Cardiac fibroblast (primary cell): ENCODE results near the gene VAV2.

ENCODE experiments used
- DNase-seq, 2 donors: peaks; one replicate each; pipeline versions ENCODE4 v3.0.0 to v3.0.0-alpha.2; 2010; ENCODE audit warnings: low read depth in 2 of 2
- H3K4me3 ChIP-seq, 2 donors: replicated peaks in 1 of 2; 1 replicate in 1 of 2; 2 replicates in 1 of 2; pipeline ENCODE4 v1.5.1; 2011; ENCODE audit warnings: low read depth in 2 of 2, low read length in 2 of 2, mild to moderate bottlenecking in 2 of 2, moderate library complexity in 1 of 2
- TF ChIP-seq, protein P1 (sequence below): IDR thresholded peaks from one replicate; pipeline ENCODE4 v1.5.1; 2011; ENCODE audit warnings: low read depth, mild to moderate bottlenecking, low read length, inconsistent platforms

The VAV2 gene

GRCh38 chr9:133930682-133931485, 61.2 kb downstream of the VAV2 start:
- no peak overlapping the region for H3K4me3 ChIP-seq
- no peak for DNase-seq
- TF ChIP-seq, protein P1, sequence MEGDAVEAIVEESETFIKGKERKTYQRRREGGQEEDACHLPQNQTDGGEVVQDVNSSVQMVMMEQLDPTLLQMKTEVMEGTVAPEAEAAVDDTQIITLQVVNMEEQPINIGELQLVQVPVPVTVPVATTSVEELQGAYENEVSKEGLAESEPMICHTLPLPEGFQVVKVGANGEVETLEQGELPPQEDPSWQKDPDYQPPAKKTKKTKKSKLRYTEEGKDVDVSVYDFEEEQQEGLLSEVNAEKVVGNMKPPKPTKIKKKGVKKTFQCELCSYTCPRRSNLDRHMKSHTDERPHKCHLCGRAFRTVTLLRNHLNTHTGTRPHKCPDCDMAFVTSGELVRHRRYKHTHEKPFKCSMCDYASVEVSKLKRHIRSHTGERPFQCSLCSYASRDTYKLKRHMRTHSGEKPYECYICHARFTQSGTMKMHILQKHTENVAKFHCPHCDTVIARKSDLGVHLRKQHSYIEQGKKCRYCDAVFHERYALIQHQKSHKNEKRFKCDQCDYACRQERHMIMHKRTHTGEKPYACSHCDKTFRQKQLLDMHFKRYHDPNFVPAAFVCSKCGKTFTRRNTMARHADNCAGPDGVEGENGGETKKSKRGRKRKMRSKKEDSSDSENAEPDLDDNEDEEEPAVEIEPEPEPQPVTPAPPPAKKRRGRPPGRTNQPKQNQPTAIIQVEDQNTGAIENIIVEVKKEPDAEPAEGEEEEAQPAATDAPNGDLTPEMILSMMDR: no peak

GRCh38 chr9:133930046-133930681, 62.0 kb downstream of the VAV2 start:
- no peak overlapping the region for H3K4me3 ChIP-seq
- no peak for DNase-seq
- TF ChIP-seq, protein P1: no peak

DNA sequence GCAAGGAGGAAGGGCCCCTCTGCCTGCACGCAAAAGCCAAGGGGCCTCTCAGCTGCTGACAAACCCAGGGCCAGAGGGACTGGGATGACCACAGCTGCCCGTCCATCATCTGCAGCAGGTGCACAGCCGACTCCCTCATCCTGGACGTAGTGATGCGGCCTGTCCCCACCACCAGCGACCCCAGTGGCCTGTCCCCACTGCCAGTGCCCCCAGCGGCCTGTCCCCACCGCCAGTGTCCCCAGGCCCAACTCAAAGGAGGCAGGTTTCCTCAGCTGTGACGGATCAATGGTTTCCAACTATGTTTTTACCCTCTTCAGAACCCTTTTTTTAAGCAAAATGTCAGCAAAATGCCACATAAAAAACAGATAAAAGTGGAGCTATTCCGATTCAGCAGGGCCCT, 62.5 kb downstream of the VAV2 start:
- TF ChIP-seq, protein P1: no peak
- no peak for DNase-seq
- H3K4me3 ChIP-seq: no peak overlapping the region

- H3K4me3 ChIP-seq: no peak overlapping the region
- no peak for DNase-seq
- TF ChIP-seq, protein P1: no peak
Measured at GRCh38 chr9:133928248-133928764, 63.8 kb downstream of the VAV2 start.

DNA sequence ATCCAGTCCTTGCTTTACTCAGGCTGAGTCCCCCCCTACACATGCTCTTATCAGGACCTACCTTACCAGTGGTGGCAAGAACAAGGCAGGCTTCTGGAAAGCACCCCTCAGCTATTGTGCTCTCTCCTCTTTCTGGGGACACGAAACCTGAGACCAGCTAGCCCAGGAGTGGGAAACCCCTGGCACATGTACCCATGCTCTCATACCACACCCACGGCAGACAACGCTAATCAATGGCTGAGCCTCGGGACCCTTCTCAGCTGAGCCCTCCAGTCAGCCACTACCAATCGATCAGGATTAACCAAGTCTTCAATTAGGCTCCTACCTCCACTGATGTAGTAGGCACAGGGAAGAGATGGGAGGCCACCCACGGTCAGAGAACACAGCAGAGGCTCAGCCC, 65.1 kb downstream of the VAV2 start:
- no peak overlapping the region for H3K4me3 ChIP-seq
- TF ChIP-seq, protein P1: no peak
- no peak for DNase-seq

GRCh38 chr9:133926165-133926856, 65.8 kb downstream of the VAV2 start:
- no peak overlapping the region for H3K4me3 ChIP-seq
- TF ChIP-seq, protein P1: no peak
- no peak for DNase-seq
